ENCODE data around the gene IGFBP1.
"Not testable (repeated sequence)": the region's sequence is repeated elsewhere in the genome, so short reads cannot be mapped to it uniquely, and the experiment has no call there.

IGFBP1 gene

GRCh38 chr7:45888185-45888992 lies at the start of gene IGFBP1:
Gene IGFBP1, plus strand, starts transcription at chr7:45888488. Its CDS starts 165 bp downstream, at chr7:45888653.
- DNase-seq (ENCODE audit: low spot score), result no peak

DNA sequence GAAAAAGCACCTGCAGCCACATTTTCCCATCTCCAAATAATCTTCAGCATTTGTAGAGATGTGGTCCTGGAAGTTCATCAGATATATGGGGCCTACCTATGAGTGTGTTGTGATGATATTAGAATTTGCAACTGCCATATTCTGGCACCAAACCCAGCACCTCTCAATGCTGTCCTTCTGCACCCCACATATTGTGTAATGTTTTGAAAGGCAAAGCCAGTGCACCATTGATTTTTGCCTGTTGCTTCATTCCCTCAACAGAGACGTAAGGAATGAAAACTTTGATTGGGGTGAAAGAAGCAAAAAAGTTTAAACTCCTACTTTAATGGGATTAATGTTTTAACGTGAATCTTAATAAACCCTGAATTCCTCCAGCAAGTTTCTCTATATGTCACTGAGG lies 49.4 kb upstream of the IGFBP1 start:
- not testable (repeated sequence) for DNase-seq (ENCODE audit: low spot score)

DNA sequence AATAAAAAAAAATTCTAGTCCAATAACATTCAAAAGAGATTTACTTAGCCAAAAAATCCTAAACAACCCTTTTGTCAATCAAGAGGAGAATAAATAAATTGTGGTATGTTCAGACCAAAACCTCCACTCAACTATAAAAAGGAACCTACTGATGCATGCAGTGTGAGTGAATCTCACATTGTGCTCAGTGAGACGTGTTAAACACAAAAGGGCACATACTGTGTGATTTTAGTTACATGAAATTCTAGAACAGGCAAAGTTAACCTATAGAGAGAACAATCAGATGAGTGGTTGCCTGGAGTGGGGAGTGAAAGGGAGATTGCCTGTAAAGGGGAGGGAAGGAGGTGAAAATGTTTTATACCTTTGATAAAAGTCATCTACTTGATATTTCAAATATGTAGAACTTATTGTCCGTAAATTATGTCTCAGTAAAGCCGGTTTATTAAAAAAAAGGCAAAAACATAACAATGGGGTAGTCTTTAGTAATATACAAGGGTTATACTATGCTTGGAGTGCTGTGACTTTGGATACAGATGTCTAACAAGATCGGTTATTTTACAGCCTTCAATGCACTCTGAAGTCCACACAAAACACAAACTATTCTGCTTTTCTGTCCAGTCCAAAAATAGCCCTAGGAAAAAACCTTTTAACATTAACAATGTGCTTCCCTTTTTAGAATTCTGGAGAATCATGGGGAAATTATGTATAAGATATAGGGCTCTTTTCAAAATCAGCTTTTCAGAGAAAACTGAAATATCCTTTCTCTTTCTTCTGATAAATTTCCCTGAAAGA lies 46.2 kb upstream of the IGFBP1 start:
- not testable (repeated sequence) for DNase-seq (ENCODE audit: low spot score)

DNA sequence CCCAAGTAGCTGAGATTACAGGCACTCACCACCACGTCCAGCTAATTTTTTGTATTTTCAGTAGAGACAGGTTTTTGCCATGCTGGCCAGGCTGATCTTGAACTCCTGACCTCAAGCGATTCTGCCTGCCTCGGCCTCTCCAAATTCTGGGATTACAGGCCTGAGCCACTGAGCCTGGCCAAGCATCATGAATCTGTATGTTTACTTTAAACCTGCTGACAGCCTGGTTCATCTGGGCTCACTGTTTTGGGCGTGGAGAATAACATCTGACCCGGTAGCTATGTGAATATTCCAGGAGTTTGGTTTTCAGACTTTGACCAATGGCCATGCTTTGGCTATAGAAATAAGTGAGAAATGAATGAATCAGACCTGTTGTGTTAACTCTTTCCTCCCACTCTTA lies 41.8 kb upstream of the IGFBP1 start:
- DNase-seq (ENCODE audit: low spot score), result not testable (repeated sequence)

DNA sequence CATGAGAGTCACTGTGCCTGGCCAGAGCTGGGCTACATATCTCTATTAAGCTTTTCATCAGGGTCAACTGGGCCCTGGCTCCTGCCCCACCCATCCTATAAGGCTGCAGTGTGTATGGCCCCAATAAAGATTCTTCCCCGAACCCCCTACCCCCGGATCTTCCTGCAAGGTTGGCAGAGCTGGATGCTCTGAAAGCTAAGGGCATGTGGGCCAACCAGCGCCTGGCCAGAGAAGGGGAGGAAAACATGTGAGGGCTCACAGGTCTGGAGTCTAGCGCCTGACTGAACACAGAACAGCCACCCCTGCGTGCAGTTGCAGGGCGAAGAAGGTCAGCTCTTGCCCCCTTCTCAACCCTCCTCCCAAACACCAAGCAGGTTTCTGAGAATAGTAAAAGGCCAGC lies 39.6 kb upstream of the IGFBP1 start:
- DNase-seq (ENCODE audit: low spot score), result not testable (repeated sequence)

- DNase-seq (ENCODE audit: low spot score), result not testable (repeated sequence)
Measured at GRCh38 chr7:45852984-45853383, 35.3 kb upstream of the IGFBP1 start.

GRCh38 chr7:45853491-45853890 lies 34.8 kb upstream of the IGFBP1 start:
- DNase-seq (ENCODE audit: low spot score), result not testable (repeated sequence)

- DNase-seq (ENCODE audit: low spot score), result not testable (repeated sequence)
Measured at GRCh38 chr7:45855680-45856079, 32.6 kb upstream of the IGFBP1 start.

DNA sequence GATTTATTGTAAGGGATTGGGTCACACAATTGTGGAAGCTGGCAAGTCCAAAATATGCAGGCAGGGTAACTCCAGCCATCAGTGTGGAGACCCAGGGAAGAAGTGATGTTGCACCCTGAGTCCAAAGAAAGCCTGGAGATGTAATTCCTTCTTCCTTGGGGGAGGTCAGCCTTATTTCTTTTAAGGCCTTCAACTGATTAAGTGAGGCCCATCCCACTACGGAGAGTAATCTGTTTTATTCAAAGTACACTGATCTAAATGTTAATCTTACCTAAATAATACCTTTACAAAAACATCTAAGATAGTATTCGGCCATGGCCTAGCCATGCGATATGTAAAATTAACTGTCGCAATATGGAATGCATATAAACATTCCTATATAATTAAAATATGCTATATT lies 31.4 kb upstream of the IGFBP1 start:
- not testable (repeated sequence) for DNase-seq (ENCODE audit: low spot score)

DNA sequence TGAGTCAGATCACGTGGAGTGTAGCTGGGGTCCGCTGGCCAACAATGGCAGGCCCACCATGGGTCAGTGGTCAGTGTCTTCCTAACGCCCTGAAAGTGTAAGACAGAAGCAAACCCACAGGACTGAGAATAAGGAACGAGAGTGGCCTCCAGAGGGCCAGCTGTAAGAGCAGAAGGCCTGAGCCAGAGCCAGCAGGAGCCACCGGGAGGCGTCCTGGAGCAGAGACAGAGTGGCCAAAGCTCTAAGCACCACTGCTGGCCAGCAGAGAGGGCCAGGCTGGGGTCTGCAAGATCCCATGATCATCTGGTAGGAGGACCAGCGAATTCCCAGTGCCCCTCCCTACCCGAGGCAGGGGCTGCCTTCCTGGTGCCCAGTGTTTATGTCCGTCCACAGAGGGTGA lies 24.6 kb upstream of the IGFBP1 start:
- DNase-seq (ENCODE audit: low spot score), result peak; percentile 48

DNA sequence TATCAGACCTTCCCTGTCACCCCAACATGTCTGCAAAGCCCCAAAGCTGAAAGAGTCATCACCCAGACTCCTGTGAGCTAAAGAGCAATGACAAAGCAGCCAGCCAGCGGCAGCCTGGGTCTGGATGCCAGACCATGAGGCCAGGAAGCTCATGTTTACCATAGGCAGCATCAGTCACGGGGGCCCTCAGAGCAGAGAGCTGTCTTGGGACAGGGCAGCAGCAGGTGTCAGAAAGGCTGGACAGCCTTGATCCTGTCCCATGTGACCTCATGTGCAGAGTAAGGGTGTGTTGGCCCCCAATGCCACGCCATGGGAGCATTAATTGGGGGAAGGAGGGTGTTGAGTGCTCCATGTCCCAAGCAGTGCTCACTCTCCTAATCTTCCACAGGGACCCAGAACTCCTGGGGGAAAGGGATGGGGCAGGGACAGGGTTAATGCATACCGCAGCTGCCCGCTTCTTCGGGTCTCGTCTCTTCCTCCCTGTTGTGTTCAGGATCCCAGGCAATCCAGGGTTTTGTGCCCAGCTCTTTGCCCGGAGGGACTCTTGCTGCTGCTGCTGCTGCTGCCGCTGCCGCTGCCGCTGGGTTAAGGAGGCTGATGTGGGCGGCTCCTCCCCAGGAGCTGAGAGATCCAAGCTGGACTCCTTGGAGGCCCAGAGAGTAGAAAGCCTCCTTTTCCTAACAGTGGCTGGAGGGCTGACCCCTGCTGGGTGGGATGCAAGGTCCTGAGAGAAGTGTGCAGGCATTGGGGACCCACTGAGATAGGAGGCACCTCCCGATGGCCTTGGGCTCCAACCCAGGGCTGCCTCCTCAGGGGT lies 22.5 kb upstream of the IGFBP1 start:
- DNase-seq (ENCODE audit: low spot score), result no peak

DNA sequence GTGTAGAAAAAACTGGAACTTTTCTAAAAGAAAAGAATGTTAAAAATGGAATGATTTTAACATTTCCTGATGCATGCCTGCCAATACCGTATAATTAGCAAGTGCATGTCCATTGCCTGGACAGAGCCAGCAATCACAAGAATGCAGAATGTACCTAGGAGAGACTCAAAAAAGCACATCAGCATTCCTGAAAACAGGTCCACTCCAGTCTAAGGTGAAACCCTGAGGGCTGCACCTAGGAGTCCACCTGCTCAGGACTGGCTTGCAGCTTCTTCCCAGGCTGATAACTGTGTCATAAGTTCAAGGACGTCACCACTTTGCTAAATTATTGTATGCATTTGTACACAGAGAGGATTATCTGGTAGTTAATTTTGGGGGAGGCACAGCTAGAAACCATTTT lies 20.8 kb upstream of the IGFBP1 start:
- no peak for DNase-seq (ENCODE audit: low spot score)

- DNase-seq (ENCODE audit: low spot score), result no peak
Measured at GRCh38 chr7:45869426-45869825, 18.9 kb upstream of the IGFBP1 start.

GRCh38 chr7:45872116-45873034 lies 15.9 kb upstream of the IGFBP1 start:
- DNase-seq (ENCODE audit: low spot score), result peak; percentile 62

GRCh38 chr7:45873035-45873354 lies 15.3 kb upstream of the IGFBP1 start, which contains the start of gene CCDC201:
Gene CCDC201, minus strand, starts transcription at chr7:45873082. Its CDS starts 75 bp downstream, at chr7:45873007.
- no peak for DNase-seq (ENCODE audit: low spot score)

GRCh38 chr7:45873355-45873754 lies 14.9 kb upstream of the IGFBP1 start:
- DNase-seq (ENCODE audit: low spot score), result no peak

DNA sequence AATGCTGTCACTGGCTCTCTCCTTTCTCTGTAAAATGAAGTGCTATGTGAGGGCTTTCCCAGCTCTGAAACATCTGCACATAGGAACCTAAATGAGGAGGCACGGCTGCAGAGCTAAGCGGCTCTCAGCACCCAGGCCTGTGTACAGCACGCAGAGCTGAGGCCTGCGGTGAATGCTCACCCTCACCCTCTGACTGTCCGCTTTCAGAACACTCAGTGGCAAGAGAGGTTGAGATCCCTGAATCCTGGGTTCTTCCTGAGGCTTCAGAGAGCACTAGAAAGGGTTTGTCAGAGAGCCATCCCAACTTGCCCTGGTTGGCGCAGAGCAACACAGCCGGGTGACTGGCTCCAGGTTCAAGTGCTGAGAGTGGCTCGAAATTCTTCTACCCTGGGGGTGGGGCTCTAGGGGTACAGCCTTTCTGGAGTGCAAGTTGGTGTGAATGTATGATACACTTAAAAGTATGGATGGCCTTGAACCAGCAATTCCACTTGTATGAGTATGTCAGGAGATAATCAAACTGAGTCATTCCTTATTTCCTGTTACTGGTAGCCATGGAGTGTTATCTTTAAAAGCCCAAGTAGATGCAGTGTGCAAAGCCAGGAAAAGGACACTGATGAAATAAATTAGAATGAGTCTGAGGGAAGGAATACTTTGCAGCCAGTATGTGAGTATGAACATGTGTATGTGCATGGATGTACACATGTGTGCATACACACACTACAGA lies 13.7 kb upstream of the IGFBP1 start:
- DNase-seq (ENCODE audit: low spot score), result no peak

GRCh38 chr7:45876519-45876918 lies 11.8 kb upstream of the IGFBP1 start:
- no peak for DNase-seq (ENCODE audit: low spot score)

DNA sequence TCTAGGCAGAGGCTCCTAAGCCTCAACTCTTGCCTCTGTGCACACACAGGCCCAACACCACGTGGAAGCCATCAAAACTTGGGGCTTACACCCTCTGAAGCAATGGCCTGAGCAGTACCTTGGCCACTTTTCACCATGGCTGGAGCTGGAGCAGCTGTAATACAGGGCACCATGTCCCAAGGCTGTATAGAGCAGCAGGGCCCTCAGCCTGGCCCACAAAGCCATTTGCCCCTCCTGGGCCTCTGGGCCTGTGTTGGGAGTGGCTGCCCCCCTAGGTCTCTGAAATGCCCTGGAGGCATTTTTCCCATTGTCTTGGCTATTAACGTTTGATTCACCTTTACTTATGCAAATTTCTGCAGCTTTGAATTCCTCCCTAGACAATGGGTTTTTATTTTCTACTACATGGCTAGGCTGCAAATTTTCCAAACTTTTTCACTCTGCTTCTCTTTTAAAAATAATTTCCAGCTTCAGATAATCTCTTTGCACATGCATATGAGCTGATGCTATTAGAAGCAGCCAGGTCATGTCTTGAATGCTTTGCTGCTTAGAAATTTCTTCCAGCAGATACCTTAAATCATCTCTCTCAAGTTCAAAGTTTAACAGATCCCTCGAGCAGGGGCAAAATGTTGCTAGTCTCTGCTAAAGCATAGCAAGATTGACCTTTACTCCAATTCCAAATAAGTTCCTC lies 9.7 kb upstream of the IGFBP1 start:
- DNase-seq (ENCODE audit: low spot score), result no peak

GRCh38 chr7:45880433-45880860 lies 7.8 kb upstream of the IGFBP1 start:
- no peak for DNase-seq (ENCODE audit: low spot score)
